Activated CD8-positive, alpha-beta T cell treated with anti-CD3 and anti-CD28 coated beads for 36 hours (primary cell): ENCODE data around the gene KRTAP12-1. TPM values are rescaled to one million over a fixed set of nuclear protein-coding genes. Genes with fewer than 3 reads are reported as not detected.
"Not testable (repeated sequence)": the region's sequence is repeated elsewhere in the genome, so short reads cannot be mapped to it uniquely, and the experiment has no call there.

Source experiments
- ATAC-seq: fragments of 200-7000 bp; cut with Tn5 transposase; one replicate; pipeline ENCODE4 v1.10.0; 2021; ENCODE audit warnings: mild to moderate bottlenecking, moderate library complexity
- CTCF ChIA-PET: fragments of 350-600 bp; sonication (Branson Sonifier 250); formaldehyde crosslinking; loops from one replicate; lab custom pipeline; 2021; ENCODE audit warnings: antibody characterized with exemption; lab: Charles Lee
- POLR2A ChIA-PET: fragments of 350-600 bp; sonication (Branson Sonifier 250); formaldehyde crosslinking; loops from one replicate; lab custom pipeline; 2021; ENCODE audit warnings: antibody characterized with exemption; lab: Charles Lee
- DNase-seq: peaks from one replicate; pipeline ENCODE4 v3.0.0-alpha.2; 2020
- H3K27ac Mint-ChIP-seq: one replicate; pipeline ENCODE4 v1.8.0; 2021; ENCODE audit warnings: mild to moderate bottlenecking, mixed read lengths
- H3K27me3 Mint-ChIP-seq: one replicate; pipeline ENCODE4 v1.8.0; 2021; ENCODE audit warnings: mixed read lengths
- H3K36me3 Mint-ChIP-seq: one replicate; pipeline ENCODE4 v1.8.0; 2021; ENCODE audit warnings: low read depth, mixed read lengths
- H3K4me1 Mint-ChIP-seq: one replicate; pipeline ENCODE4 v1.8.0; 2021; ENCODE audit warnings: low read depth, mixed read lengths
- H3K4me3 Mint-ChIP-seq: one replicate; pipeline ENCODE4 v1.8.0; 2021; ENCODE audit warnings: mild to moderate bottlenecking, moderate library complexity, mixed read lengths
- H3K9me3 Mint-ChIP-seq: one replicate; pipeline ENCODE4 v1.8.0; 2021; ENCODE audit warnings: mixed read lengths
- CTCF ChIP-seq: fragments of 200-600 bp; IDR thresholded peaks from one replicate; pipeline ENCODE4 v1.8.0; 2022; ENCODE audit warnings: antibody characterized with exemption, mild to moderate bottlenecking
- intact Hi-C: fragments of 100-400 bp; cut with micrococcal nuclease; formaldehyde crosslinking; loops from one replicate; pipeline ENCODE4 v1.10.0; 2022
- total RNA-seq, 2 experiments: library from RNA; stranded (reverse); gene quantifications; one replicate each; pipeline ENCODE4 v1.2.3, GENCODE V29; 2021

Gene KRTAP12-1
- total RNA-seq, 2 experiments from 2014 or later, result not detected

- H3K36me3 Mint-ChIP-seq, result no peaks in the 10 kb centered on the region
- no peak overlapping the region for H3K4me3 Mint-ChIP-seq
- ATAC-seq (no peak), DNase-seq (no peak)
- POLR2A ChIA-PET, result no interaction called here
- peaks cover 24% of the 10 kb centered on the region for H3K9me3 Mint-ChIP-seq
- no peak for TF ChIP-seq CTCF
- CTCF ChIA-PET, result no interaction called here
- intact Hi-C loops, result no loop called here
- H3K4me1 Mint-ChIP-seq, result no peaks in the 10 kb centered on the region
- no peaks in the 10 kb centered on the region for H3K27me3 Mint-ChIP-seq
- H3K27ac Mint-ChIP-seq, result no peak overlapping the region
Measured at GRCh38 chr21:44639331-44639655, 42.7 kb downstream of the KRTAP12-1 start.

DNA sequence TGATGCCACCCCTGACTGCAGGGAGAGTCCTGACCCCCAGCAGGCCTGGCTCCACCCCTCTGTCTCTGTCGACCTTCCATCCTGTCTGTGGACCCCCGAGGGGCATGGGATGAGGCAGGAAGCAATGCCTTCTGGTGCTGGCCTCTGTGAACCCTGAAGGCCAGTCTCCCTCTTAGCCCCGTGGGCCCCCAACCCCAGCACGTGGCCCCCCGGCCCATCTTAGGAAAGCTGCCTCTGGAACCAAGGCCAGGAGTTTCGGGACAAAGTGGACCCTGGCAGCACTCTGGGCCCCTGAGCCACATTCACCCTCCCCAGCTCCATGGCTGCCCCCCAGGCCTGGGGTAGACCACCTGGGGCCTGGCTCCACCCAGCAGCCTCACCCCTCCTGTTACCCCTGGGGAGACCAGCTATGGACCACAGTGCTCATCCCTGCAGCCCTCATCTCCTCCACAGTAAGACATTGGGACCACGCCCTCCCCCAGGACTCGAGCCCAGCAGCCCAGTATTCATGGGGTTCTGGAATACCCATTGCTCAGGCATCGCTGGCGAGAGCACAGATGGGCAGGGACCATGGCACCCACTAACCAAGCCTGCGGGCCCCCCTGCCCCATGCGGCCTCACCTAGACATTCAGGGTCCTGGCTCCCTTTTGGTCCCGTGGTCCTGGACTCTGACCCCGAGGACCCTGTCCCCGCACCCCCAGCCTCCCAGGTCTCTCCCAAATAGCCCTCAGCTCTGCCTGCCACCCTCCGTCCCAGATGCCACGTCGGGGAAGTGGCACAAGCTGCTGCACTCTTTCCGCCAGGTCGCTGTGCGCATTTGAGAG, 43.2 kb downstream of the KRTAP12-1 start:
- H3K4me1 Mint-ChIP-seq, POLR2A ChIA-PET, ATAC-seq, DNase-seq, CTCF ChIA-PET, intact Hi-C loops, H3K36me3 Mint-ChIP-seq, H3K27ac Mint-ChIP-seq, H3K4me3 Mint-ChIP-seq, H3K27me3 Mint-ChIP-seq: not testable (repeated sequence)
- peaks cover 20% of the 10 kb centered on the region for H3K9me3 Mint-ChIP-seq

DNA sequence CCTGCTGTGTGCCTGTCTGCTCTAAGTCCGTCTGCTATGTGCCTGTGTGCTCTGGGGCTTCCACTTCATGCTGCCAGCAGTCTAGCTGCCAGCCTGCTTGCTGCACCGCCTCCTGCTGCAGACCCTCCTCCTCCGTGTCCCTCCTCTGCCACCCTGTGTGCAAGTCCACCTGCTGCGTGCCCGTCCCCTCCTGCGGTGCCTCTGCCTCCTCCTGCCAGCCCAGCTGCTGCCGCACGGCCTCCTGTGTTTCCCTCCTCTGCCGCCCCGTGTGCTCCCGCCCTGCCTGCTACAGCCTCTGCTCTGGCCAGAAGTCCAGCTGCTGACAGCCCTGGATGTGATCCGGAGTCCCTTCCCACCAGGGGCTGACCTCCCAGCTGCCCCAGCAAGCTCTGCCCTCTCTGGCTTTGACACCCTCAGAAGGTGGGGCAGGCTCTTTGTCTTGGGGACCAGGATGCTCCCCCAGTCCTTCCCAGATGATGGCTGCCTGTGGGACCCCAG, 44.1 kb downstream of the KRTAP12-1 start:
- H3K36me3 Mint-ChIP-seq, POLR2A ChIA-PET, H3K27ac Mint-ChIP-seq, CTCF ChIA-PET, ATAC-seq, intact Hi-C loops, H3K4me3 Mint-ChIP-seq, DNase-seq, H3K27me3 Mint-ChIP-seq, H3K4me1 Mint-ChIP-seq: not testable (repeated sequence)
- H3K9me3 Mint-ChIP-seq, result peaks cover 20% of the 10 kb centered on the region

GRCh38 chr21:44637018-44637850, 44.7 kb downstream of the KRTAP12-1 start, which contains the start of gene KRTAP10-10:
TSS of gene KRTAP10-10 (plus strand) at chr21:44637356. CDS start at chr21:44637418, 62 bp downstream.
- no peak within 1 kb of the TSS for H3K4me3 Mint-ChIP-seq
- peaks cover 20% of the 10 kb centered on the region for H3K9me3 Mint-ChIP-seq
- no peaks in the 10 kb centered on the region for H3K4me1 Mint-ChIP-seq
- DNase-seq (no peak), ATAC-seq (no peak)
- H3K27ac Mint-ChIP-seq, result no peak within 1 kb of the TSS
- ChIA-PET POLR2A (interaction anchor here (0.6 kb wide), 1 partner anchor 234 kb away, joined by 3 read pairs; no protein-coding TSS in a partner anchor), CTCF (no interaction called here)
- intact Hi-C loops, result no loop called here
- H3K36me3 Mint-ChIP-seq, result peaks cover 2% of the 10 kb centered on the region
- TF ChIP-seq CTCF, result no peak
- H3K27me3 Mint-ChIP-seq, result no peaks in the 10 kb centered on the region

- no peaks in the 10 kb centered on the region for H3K27me3 Mint-ChIP-seq
- no peak overlapping the region for H3K4me3 Mint-ChIP-seq
- intact Hi-C loops, result no loop called here
- TF ChIP-seq CTCF, result no peak
- ChIA-PET POLR2A (interaction anchor here (0.6 kb wide), 1 partner anchor 233 kb away, joined by 3 read pairs; no protein-coding TSS in a partner anchor), CTCF (no interaction called here)
- no peak overlapping the region for H3K27ac Mint-ChIP-seq
- H3K4me1 Mint-ChIP-seq, result no peaks in the 10 kb centered on the region
- peaks cover 7% of the 10 kb centered on the region for H3K36me3 Mint-ChIP-seq
- peaks cover 22% of the 10 kb centered on the region for H3K9me3 Mint-ChIP-seq
- no peak for DNase-seq
- ATAC-seq, result no peak
Measured at GRCh38 chr21:44636209-44637017, 45.5 kb downstream of the KRTAP12-1 start.
